A673 (cell line): ENCODE measurements around the gene LRRC52.

Source experiments
- CTCF ChIP-seq: fragments of 300-800, 200-600 bp; sonication (generic); conservative IDR thresholded peaks from 2 replicates; pipeline ENCODE4 v1.5.1; 2017; ENCODE audit warnings: low read depth, mild to moderate bottlenecking, antibody characterized with exemption, low read length, moderate library complexity, mixed read lengths
- EZH2 ChIP-seq: fragments of 200-600 bp; sonication (generic); IDR thresholded peaks from 2 replicates; pipeline ENCODE4 v1.6.1; 2017; ENCODE audit warnings: borderline replicate concordance, low read depth, mild to moderate bottlenecking, mixed read lengths, antibody characterized with exemption, low read length; ENCODE audit not compliant: poor library complexity, severe bottlenecking

DNA sequence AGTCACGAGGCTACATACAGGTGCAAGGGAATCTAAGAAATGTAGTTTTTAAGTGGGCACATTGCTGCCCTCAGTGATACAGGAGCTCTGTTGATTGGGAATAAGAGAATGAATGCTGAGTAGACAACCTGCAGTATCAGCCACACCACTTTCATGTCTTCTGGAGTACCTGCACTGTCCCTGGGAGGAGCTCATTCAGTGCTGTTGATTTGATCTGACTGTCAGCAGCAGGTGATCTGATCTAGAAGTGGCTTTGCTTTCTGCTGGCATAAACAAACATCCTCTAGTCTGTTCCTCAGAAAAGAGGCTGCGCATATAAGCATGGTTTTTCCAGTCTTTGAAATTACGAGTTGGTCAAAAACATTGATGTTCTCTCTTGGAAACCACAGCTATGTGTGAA is 35.5 kb upstream of the LRRC52 start:
- no peak for TF ChIP-seq CTCF
- TF ChIP-seq EZH2: no peak
